HK-2 (cell line): ENCODE data around the gene DDX4.
"Not testable (repeated sequence)": the region's sequence is repeated elsewhere in the genome, so short reads cannot be mapped to it uniquely, and the experiment has no call there.

Source experiments
- DNase-seq: peaks from one replicate; pipeline ENCODE4 v3.0.0-alpha.2; 2018; ENCODE audit not compliant: unreplicated experiment

The DDX4 gene

DNA sequence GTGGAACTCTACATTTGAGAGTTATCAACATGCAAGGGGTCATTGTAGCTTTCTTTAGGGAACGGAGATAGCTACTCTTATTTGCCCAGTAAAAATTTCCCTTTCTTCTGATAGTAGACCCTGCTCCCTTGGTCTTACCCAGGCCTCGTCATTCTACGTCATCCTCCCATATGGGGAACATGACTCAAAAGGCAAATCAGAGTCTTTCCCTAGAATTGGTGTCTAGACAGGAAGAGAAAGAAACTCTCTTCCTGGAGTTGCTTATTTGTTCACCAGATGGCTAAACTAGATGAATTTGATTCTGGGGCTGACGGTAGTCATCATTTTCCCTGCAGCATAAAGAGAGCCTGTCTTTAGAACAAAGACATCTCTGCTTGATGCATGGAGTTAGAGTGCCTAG lies 13.6 kb upstream of the DDX4 start:
- DNase-seq, result no peak

DNA sequence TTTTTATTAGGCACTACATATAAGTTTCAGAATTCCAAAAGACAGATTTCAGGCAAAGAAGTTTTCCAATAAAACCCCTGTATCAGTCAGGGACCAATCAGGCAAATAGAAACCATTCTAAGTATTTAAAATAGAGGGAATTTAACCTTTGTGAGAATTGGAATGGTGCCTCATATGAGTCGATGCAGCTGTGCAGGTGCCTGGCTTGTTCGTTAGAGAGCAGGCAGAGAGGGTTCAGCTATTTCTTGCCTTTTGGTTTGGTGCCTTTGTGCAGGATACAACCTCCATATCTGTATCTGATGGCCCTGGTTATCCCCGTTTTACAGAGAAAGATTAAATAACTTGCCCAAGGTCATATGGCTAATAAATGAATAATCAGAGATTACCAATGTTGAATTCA lies 6.0 kb upstream of the DDX4 start:
- no peak for DNase-seq

DNA sequence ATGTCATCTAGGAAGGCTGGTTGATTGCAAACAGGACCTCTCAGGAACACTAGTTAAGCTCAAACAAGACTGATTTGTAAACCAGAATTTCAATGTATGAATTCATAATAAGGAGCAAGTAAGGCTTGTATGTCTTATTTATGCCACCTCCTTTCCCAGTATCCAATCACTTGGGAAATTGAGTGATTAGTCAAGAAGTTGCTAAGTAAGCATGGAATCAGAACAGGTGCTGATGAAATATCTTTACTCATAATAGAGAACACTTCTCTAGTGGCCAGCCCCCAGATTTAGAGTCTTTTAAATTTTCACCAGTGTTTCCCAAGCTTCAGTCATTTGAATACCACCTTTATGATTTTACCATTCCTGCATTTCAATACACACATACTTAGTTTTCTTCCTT lies 5.3 kb upstream of the DDX4 start:
- DNase-seq, result no peak

DNA sequence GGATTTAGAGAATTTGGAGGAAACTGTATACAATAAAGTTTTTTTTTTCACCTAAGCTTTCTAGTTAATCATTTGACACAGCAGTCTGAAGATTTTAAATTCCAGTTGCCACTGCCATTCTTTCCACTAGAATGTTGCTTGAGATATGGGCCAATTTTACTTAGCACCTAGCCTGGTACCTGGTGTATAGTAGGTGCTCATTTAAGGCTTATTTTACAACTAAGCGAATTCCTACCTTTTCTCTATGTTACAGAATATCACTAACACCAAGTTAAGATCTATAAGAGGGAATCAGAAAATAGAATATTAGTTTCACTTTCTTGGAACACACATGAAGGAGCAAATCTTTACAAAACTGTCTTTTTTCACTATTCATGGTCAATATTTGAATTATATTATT lies 3.2 kb upstream of the DDX4 start:
- no peak for DNase-seq

DNA sequence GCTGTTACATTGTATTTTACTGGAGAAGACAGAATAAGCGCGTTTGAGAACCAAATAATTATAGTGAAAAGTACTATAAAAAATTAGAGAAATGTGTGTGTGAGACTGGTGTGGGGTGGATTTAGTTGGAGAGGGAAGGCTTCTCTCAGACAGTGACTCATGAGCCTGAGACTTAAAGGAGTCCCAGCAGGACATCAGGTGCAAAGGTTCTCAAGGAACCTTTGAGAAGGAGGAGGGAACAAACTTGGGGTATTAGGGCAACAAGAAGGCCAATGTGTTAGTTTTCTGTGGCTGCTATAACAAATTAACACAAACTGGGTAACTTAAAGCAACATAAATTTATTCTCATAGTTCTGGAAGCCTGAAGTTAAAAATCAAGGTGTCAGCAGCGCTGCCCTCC lies 4.9 kb downstream of the DDX4 start:
- DNase-seq, result no peak

DNA sequence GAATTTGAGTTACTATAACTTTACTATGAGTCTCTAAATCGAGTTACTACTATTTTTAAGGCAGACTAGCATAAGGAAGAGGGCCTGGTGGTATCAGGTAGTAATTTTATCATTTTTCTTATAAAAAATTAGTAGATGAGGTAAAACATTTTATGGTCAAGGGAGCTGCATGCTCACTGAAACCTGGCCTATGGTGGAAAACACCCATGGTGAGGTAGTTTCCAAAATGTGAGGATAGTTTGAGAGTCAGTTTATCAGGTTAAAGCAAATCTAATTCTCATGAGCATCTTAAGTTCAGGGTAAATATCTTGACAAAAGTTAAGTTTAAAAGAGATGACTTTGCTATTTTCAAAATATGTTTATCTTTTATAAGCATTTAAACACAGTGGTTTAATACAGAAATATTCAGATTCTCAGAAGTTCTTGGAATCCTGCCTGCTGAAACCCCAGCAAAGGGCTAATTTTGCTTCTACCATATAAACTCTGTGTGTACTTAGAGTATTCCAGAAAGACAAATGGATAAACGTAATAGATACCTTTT lies 10.0 kb downstream of the DDX4 start:
- no peak for DNase-seq

DNA sequence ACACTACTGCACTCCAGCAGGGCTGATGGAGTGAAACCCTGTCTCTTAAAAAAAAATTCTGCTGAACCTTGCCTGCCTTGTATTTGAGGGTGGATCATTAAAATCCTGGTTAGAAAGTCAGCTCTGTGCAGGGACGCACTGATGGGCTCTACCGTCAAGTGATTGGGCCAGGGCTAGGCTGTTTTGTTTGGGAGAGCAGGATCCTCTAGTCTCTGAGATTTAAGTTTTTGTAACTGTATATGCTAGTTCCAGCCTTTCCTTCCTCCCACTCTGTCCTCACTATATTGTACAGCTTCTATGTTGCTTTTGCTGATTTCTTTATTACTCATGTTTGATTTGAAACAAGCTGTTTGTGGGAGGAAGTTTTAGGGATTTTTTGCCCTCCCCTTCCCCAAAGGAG lies 11.5 kb downstream of the DDX4 start:
- DNase-seq, result no peak

DNA sequence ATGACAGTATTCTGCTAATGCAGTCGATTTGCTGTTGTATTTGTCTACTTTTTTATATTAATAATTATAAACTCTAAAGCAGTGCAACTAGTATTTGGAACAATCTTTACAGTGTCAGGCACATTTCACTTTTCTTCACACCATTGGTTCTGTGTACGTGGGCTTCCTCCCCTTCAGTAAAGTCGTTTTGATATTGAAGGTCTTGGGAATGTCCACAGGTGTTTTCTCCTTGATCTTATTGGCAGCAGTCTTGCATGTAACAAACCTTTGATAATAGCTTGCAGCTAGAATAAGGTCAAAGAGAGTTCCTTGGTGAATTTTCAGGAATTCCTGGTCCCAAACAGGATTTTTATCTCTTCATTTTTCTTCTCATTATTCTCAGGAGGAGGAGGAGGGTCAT lies 12.2 kb downstream of the DDX4 start:
- DNase-seq, result no peak

DNA sequence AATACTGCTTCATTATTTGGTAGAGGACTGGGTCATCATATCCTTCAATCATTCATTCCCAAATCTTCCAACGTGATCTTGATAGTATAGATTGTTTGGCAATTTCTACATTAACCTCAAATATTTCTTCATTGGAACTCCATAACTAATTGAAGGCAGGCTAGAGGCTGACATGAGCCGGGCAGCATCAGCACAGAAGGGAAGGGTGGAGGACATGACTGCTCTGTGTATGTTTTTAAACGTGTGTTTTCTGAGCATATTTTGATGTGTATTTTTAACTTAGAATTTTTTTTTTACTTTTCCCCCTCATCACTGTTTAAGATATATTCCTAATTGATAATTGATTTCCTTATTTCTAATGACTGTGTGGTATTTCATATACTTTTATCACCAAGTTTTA lies 12.6 kb downstream of the DDX4 start:
- DNase-seq, result no peak

DNA sequence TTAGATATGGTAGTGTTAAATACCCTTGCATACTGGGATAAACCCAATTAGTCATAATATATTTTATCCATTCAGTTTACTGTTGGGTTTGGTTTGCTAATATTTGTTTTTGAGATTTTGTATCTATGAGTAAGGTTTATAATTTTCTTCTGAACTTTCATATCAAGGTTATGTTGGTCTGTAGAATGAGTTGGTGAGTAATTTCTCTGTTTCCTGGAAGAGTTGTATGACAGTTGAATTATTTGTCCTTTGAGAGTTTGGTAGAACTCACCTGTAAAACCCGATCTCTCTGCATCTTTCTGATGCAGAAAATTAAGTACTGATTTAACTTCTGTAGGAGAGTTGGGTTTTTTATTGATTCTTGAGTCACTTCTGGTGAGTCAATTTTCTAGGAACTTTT lies 20.4 kb downstream of the DDX4 start:
- no peak for DNase-seq

DNA sequence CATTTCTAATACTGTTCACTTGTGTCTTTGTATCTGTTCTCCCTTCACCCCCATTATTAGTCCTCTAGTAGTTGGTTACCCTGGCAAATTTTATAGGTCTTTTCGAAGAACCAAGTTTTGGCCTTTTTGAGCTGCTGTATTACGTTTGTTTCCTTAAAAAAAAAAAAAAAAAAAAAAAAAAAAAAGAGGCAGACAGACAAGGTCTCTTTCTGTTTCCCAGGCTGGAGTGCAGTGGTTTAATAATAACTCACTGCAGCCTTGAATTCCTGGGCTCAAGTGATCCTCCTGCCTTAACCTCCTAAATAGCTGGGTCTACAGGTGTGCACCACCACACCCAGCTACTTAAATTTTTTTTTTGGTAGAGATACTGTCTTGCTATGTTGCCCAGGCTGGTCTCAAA lies 20.9 kb downstream of the DDX4 start:
- no peak for DNase-seq

DNA sequence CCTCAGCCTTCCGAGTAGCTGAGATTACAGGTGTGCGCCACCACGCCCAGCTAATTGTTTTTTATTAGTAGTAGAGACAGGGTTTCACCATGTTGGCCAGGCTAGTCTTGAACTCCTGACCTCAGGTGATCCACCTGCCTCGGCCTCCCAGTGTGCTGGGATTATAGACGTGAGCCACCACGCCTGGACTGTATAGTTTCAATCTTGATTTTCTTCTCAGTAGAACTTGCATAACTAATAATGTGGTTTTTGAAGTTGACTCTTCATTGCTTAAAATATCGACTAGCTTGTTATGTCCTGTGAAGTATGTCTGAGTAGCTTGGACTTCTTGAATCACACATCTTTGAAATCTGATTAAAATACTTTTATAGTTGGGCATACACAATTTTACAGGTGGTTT lies 23.9 kb downstream of the DDX4 start:
- not testable (repeated sequence) for DNase-seq

DNA sequence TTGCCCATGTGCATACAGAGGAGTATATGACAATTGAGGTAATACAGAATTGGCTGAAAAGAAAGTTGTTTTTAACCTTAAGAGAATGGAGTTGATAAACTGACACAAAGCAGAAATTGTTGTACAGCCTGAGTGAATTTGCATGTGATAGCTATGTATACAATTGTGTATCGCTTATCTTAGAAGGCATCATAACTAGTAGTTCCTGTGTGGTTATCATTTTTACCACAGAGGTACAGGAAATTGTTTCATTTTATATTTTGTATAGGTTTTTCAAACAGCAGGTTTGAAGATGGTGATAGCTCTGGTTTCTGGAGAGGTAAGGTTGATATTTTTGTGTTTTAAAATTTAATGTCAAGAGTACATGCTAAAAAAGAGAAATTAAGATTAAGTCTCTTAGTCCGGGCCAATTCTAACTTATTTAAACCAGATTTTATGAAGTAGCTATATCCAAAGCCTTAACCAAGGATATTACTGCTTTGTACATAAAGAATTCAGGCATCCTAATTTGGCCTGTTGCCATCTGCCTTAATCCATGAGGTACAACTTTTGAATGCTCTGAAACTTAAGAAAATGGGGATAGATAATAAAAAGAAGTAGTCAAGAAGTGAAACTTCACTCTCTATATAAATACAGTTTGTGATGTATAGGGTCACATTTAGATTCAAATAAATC lies 26.0 kb downstream of the DDX4 start:
- DNase-seq, result no peak

DNA sequence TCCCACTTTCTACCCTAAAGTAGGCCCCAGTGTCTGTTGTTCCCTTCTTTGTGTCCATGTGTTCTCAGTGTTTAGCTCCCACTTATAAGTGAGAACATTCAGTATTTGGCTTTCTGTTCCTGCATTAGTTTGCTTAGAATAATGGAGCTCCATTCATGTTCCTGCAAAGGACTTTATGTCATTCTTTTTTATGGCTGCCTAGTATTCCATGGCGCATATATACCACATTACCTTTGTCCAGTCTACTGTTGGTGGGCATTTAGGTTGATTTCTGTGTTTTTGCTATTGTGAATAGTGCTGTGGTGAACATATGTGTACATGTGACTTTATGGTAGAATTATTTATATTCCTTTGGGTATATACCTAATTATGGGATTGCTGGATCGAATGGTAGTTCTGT lies 30.4 kb downstream of the DDX4 start:
- no peak for DNase-seq

DNA sequence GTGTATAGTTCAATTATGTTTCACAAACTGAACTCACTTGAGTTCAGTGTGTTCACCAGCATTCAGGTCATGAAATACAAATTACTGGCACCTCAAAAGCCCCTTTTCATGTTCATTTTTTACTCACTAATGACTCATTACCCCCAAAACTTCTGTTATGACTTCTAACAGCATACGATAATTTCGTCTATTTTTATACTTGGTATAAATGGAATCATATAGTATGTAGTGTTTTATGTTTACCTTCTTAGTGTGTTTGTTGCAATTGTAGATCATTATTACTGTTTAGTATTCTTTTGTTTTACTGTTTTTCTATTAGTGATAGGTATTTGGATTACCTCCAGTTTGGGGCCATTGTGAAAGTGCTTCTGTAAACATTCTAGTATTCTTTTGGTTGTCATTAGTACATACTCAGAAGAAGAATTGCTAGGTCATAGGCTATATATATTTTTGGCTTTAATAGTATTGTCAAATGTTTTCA lies 33.4 kb downstream of the DDX4 start:
- no peak for DNase-seq

DNA sequence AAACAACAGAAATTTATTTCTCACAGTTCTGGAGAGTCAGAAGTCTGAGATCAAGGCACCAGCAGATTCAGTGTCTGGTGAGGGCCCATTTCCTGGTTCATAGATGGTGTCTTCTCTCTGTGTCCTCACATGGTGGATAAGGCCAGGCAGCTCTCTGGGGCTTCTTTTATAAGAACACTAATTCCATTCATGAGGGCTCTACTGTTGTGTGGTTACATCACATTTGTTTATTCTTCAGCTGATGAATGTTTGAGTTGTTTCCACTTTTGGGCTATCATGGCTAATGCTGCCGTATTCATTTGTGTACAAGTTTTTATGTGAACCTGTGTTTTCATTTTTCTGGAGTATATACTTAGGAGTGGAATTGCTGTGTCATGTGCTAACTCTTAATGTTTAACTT lies 35.2 kb downstream of the DDX4 start:
- DNase-seq, result no peak

DNA sequence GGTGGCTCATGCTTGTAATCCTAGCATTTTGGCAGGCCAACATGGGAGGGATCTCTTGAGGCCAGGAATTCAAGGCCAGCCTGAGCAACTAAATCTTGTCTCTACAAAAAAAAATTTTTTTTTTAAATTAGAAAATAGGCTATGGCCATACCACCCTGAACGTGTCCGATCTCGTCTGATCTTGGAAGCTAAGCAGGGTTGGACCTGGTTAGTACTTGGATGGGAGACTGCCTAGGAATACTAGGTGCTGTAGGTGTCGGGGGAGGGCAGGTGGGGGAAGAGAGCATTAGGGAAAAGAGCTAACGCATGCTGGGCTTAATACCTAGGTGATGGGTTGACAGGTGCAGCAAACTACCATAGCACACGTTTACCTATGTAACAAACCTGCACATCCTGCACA lies 39.5 kb downstream of the DDX4 start:
- DNase-seq, result no peak

DNA sequence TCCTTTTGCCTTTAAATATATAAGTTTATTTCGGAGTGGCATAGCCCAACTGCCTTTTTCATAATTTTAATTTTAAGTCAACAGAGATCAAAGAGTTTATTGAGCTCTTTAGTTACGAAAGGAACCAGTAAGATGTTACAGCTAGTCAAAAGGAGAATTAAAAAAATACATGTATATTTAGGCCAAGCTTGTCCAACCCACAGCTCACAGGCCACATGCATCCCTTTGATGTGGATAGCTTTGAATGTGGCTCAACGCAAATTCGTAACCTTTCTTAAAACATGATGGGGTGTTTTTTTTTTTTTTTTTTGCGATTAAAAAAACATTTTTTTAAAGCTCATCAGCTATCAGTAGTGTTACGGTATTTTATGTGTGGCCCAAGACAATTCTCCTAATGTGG lies 63.1 kb downstream of the DDX4 start:
- DNase-seq, result no peak

DNA sequence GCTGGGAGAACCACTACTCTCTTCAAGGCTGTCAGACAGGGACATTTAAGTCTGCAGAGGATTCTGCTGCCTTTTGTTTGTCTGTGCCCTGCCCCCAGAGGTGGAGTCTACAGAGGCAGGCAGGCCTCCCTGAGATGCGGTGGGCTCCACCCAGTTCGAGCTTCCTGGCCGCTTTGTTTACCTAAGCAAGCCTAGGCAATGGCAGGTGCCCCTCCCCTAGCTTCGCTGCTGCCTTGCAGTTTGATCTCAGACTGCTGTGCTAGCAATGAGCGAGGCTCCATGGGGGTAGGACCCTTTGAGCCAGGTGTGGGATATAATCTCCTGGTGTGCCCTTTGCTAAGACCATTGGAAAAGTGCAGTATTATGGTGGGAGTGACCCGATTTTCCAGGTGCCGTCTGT lies 71.0 kb downstream of the DDX4 start:
- not testable (repeated sequence) for DNase-seq

DNA sequence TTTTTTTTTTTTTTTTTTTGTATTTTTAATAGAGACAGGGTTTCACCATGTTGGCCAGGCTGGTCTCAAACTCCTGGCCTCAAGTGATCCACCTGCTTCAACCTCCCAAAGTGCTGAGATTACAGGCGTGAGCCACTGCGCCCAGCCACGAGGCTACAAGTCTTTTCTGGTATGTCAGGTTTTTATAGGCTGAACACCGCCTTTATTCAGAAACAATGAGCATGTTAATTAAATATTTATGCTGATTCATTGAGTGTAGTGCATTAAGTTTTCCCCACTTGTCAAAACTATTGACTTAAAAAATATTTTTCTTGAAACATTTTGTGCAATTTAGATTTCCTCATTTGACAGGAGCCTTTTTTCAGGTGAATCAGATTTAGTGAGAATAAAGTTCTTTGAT lies 78.1 kb downstream of the DDX4 start:
- DNase-seq, result not testable (repeated sequence)

DNA sequence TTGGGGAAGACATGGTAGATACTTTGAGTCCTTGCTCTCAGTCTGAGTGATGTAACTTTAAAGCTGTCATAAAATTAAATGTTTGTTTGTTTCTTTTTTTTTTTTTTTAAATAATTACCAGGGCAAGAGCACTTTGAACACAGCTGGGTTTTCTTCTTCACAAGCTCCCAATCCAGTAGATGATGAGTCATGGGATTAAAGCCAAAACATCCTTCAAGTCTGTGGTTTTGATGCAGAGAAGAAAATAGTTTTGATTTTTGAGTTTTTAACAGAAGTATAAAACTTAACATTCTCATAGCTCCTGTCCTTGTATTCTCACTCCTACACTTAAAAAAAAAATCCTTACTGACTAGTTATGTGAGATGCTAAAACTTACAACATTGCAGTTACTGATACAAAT lies 78.5 kb downstream of the DDX4 start:
- no peak for DNase-seq

DNA sequence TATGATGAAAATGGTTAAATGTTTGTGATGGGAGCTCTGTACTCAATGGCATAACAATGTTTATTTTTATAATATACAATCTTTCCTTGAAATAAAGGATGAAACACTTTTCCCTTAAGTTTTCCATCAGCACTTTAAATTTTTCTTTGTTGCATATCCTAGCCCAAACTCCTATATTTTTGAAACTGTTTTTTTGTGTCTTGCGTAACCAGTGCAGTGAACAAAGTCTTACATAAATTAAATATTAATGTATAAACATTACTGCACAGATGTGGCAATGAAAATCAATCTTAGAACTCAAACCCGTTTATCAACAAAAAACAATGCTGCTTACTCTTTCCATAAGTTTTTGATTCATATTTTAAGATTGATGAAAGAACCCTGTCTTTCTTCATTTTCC lies 79.2 kb downstream of the DDX4 start:
- no peak for DNase-seq

DNA sequence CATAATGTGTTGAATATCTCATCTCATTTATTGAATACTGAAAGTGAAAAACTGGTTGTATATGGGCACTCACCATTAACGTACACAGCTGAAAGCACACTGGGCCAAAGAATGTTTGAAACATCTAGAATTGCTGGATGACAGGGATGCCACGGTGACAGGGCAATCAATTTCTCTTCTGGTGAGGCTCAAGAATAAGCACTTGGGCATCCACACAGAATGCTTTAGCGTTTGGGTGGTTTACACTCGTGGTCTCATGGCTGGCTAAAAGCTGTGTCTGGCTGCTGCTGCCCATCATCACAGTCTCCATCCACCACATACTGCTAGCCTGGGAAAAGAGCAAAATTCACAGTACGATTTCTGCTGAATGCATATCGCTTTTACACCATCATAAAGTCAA lies 82.6 kb downstream of the DDX4 start:
- no peak for DNase-seq
